GM12891 (cell line): Measurements from ENCODE around the gene KCNIP4.

Experiments
- PAX5 ChIP-seq: IDR thresholded peaks from 2 replicates; pipeline ENCODE4 v1.6.1; 2011; ENCODE audit warnings: low read length, moderate library complexity, mild to moderate bottlenecking; ENCODE audit not compliant: insufficient read depth, severe bottlenecking
- POLR2A ChIP-seq: IDR thresholded peaks from 2 replicates; pipeline ENCODE4 v1.6.1; 2011; ENCODE audit warnings: low read depth, low read length, control low read depth
- POLR2AphosphoS5 ChIP-seq: IDR thresholded peaks from 2 replicates; pipeline ENCODE4 v1.6.1; 2011; ENCODE audit warnings: low read depth, low read length, control low read depth
- POU2F2 ChIP-seq: IDR thresholded peaks from 2 replicates; pipeline ENCODE4 v1.6.1; 2011; ENCODE audit warnings: low read depth, mild to moderate bottlenecking, control low read depth, low read length, moderate library complexity
- SPI1 ChIP-seq: IDR thresholded peaks from 2 replicates; pipeline ENCODE4 v1.6.1; 2011; ENCODE audit warnings: low read depth, low read length, control low read depth
- TAF1 ChIP-seq: IDR thresholded peaks from 2 replicates; pipeline ENCODE4 v1.6.1; 2011; ENCODE audit warnings: low read depth, low read length, control low read depth

DNA sequence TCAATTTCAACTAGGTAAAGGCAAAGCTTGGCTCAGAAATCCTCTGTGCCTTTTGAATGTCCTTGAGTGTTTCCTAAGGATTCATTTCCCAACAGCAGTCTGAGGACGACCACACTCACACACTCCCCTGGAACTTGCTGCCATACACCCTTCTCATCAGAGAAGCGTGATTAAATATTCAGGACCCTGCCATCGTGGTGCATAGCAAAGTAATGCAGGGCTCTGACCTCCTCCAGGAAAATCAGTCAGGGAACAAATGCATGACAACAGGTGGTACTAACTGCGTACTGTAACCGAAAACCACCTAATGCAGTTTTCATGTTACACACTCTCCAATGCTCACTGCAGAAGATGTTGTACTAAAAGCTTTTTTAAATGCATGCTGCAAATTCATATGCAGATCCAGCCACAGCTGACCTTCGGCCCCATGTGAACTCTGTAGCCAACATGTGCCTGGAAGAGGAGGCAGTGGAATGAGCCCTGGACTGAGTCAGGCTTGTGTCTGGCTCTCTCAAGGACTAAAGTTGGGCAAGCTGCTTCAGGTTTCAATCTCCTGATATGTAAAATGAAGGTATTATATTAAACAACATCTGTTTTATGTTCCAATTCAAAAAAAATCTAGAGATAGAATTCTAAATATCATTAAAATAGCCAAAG, 238.3 kb downstream of the KCNIP4 start:
- TF ChIP-seq POLR2A (no peak), TAF1 (no peak), PAX5 (no peak), POLR2AphosphoS5 (no peak), SPI1 (no peak), POU2F2 (no peak)
